PC-9 (cell line): Measurements from ENCODE around the gene ALDH9A1.

Experiments used
- CTCF ChIP-seq: fragments of 200-600 bp; sonication (generic); conservative IDR thresholded peaks from 2 replicates; pipeline ENCODE4 v1.6.1; 2017; ENCODE audit warnings: mixed run types, antibody characterized with exemption, mild to moderate bottlenecking, moderate library complexity
- EZH2 ChIP-seq: fragments of 200-600 bp; sonication (generic); IDR thresholded peaks from 2 replicates; pipeline ENCODE4 v1.8.0; 2017; ENCODE audit warnings: antibody characterized with exemption, low read depth

- TF ChIP-seq EZH2: no peak
- TF ChIP-seq CTCF: no peak
Observed at GRCh38 chr1:165683848-165684485, 14.4 kb downstream of the ALDH9A1 start.
